WTC11 (cell line): ENCODE data around the gene RASGEF1C. TPM values are rescaled to one million over a fixed set of nuclear protein-coding genes. Genes with fewer than 3 reads are reported as not detected.

ENCODE experiments used
- ATAC-seq: fragments of 200-7000 bp; cut with Tn5 transposase; 2 replicates; pipeline ENCODE4 v1.10.0; 2021; ENCODE audit warnings: mild to moderate bottlenecking, moderate library complexity
- CTCF ChIA-PET: fragments of 300-600 bp; sonication (Branson Sonifier 250); formaldehyde crosslinking; loops from one replicate; lab custom pipeline; 2021; ENCODE audit warnings: antibody characterized with exemption; lab: Charles Lee
- POLR2A ChIA-PET: fragments of 350-600 bp; sonication (Branson Sonifier 250); formaldehyde crosslinking; loops from one replicate; lab custom pipeline; 2021; ENCODE audit warnings: antibody characterized with exemption; lab: Charles Lee
- DNase-seq: peaks from one replicate; pipeline ENCODE4 v3.0.0; 2021; ENCODE audit warnings: low spot score
- H3K27ac Mint-ChIP-seq: 2 replicates; pipeline ENCODE4 v1.8.0; 2021; ENCODE audit warnings: mixed read lengths
- H3K27me3 Mint-ChIP-seq: 2 replicates; pipeline ENCODE4 v1.8.0; 2021; ENCODE audit warnings: low read depth, mild to moderate bottlenecking, moderate library complexity, mixed read lengths
- H3K36me3 Mint-ChIP-seq: 2 replicates; pipeline ENCODE4 v1.8.0; 2021; ENCODE audit warnings: mixed read lengths
- H3K4me1 Mint-ChIP-seq: 2 replicates; pipeline ENCODE4 v1.8.0; 2022; ENCODE audit warnings: mixed read lengths
- H3K4me3 Mint-ChIP-seq: 2 replicates; pipeline ENCODE4 v1.8.0; 2021; ENCODE audit warnings: mild to moderate bottlenecking, moderate library complexity, mixed read lengths
- H3K9me3 Mint-ChIP-seq: 2 replicates; pipeline ENCODE4 v1.8.0; 2021; ENCODE audit warnings: mixed read lengths
- ELF4 ChIP-seq: sonication (generic); formaldehyde crosslinking; IDR thresholded peaks from 2 replicates; pipeline ENCODE4 v1.8.1; 2022; ENCODE audit warnings: low read depth, mild to moderate bottlenecking, moderate library complexity, missing genetic modification reagents
- FOXK1 ChIP-seq: sonication (generic); formaldehyde crosslinking; IDR thresholded peaks from 2 replicates; pipeline ENCODE4 v1.8.0; 2022; ENCODE audit warnings: mild to moderate bottlenecking, moderate library complexity, missing genetic modification reagents
- JAZF1 ChIP-seq: fragments of 250-450 bp; sonication (Bioruptor Pico); IDR thresholded peaks from 2 replicates; pipeline ENCODE4 v1.9.0; 2021; ENCODE audit warnings: moderate library complexity, mild to moderate bottlenecking, inconsistent platforms
- MXD4 ChIP-seq: fragments of 250-450 bp; sonication (Bioruptor Pico); IDR thresholded peaks from 2 replicates; pipeline ENCODE4 v1.8.0; 2021; ENCODE audit warnings: mild to moderate bottlenecking, moderate library complexity, borderline replicate concordance
- TEAD1 ChIP-seq: sonication (generic); formaldehyde crosslinking; IDR thresholded peaks from 2 replicates; pipeline ENCODE4 v1.8.0; 2022; ENCODE audit warnings: mild to moderate bottlenecking, missing genetic modification reagents
- ZNF219 ChIP-seq: sonication (generic); formaldehyde crosslinking; IDR thresholded peaks from 2 replicates; pipeline ENCODE4 v1.8.0; 2023; ENCODE audit warnings: missing genetic modification reagents, mild to moderate bottlenecking, borderline replicate concordance
- ZNF232 ChIP-seq: sonication (generic); formaldehyde crosslinking; IDR thresholded peaks from 2 replicates; pipeline ENCODE4 v1.8.0; 2022; ENCODE audit warnings: mild to moderate bottlenecking, missing genetic modification reagents
- total RNA-seq: library from RNA; stranded (reverse); gene quantifications from 3 replicates; pipeline ENCODE4 v1.2.3, GENCODE V29; 2021
- TF ChIP-seq, protein P1 (sequence below): sonication (generic); formaldehyde crosslinking; IDR thresholded peaks from 2 replicates; pipeline ENCODE4 v1.8.1; 2023; ENCODE audit warnings: mild to moderate bottlenecking, missing genetic modification reagents, moderate library complexity
- TF ChIP-seq, protein P2 (sequence below): sonication (generic); formaldehyde crosslinking; IDR thresholded peaks from 2 replicates; pipeline ENCODE4 v1.8.1; 2022; ENCODE audit warnings: missing genetic modification reagents, borderline replicate concordance
- TF ChIP-seq, protein P3 (sequence below): fragments of 250-450 bp; sonication (Bioruptor Pico); IDR thresholded peaks from 2 replicates; pipeline ENCODE4 v1.9.0; 2021; ENCODE audit warnings: mild to moderate bottlenecking, borderline replicate concordance

Gene RASGEF1C
- total RNA-seq, 1 experiment from 2014 or later = 0.96 TPM

DNA sequence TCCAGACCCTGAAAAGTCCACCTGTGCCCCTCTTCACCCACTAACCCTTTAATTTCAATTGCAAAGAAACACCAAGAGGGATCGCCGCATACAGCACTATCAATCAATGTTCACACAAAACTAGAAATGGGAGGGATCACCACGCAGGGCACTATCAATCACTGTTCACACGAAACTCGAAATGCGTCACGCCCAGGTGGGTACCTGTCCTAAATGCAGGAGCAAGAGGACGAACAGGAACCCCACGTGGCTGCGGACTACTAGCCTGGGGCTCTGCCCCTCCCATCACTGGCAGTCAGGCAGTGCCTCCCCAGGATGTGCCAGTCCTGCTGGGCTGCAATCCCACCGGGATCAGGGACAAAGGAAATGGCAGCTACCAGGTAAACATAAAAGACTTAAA is 28.2 kb downstream of the RASGEF1C start (continued):
- TF ChIP-seq, protein P1, sequence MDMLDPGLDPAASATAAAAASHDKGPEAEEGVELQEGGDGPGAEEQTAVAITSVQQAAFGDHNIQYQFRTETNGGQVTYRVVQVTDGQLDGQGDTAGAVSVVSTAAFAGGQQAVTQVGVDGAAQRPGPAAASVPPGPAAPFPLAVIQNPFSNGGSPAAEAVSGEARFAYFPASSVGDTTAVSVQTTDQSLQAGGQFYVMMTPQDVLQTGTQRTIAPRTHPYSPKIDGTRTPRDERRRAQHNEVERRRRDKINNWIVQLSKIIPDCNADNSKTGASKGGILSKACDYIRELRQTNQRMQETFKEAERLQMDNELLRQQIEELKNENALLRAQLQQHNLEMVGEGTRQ (CRISPR knock-in tag) = no peak
- TF ChIP-seq TEAD1 (CRISPR knock-in tag) (no peak), MXD4 (CRISPR knock-in tag) (no peak), JAZF1 (CRISPR knock-in tag) (no peak)
- TF ChIP-seq, protein P2, sequence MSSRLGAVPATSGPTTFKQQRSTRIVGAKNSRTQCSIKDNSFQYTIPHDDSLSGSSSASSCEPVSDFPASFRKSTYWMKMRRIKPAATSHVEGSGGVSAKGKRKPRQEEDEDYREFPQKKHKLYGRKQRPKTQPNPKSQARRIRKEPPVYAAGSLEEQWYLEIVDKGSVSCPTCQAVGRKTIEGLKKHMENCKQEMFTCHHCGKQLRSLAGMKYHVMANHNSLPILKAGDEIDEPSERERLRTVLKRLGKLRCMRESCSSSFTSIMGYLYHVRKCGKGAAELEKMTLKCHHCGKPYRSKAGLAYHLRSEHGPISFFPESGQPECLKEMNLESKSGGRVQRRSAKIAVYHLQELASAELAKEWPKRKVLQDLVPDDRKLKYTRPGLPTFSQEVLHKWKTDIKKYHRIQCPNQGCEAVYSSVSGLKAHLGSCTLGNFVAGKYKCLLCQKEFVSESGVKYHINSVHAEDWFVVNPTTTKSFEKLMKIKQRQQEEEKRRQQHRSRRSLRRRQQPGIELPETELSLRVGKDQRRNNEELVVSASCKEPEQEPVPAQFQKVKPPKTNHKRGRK (CRISPR knock-in tag) = no peak

DNA sequence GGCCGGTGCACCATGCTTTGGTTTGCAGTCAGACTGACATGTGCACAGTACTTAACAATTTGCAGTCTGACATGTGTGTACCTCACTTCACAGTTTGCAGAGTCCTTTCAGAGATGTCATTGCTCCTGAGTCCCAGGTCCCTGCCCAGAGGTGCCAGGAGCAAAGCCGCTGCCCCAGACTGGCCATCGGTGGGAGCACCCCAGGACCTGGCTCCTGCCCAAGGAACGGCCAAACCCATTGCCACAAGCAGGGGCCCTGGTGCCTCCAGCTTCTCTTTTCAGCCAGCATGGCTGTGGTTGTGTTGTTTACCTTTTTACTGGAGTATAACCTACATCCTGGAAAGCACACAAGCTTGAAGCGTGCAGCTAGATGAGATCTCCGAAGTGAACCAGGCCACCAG is 28.6 kb downstream of the RASGEF1C start:
- DNase-seq = no peak
- Mint-ChIP-seq H3K27me3 (no peaks in the 10 kb centered on the region; the same call in 1 of the 2 replicates), H3K27ac (no peak overlapping the region), H3K36me3 (peaks cover 14% of the 10 kb centered on the region), H3K9me3 (peaks cover 12% of the 10 kb centered on the region), H3K4me3 (no peak overlapping the region), H3K4me1 (peaks cover 4% of the 10 kb centered on the region)
- ATAC-seq = no peak
- POLR2A ChIA-PET = no interaction called here
- CTCF ChIA-PET = interaction anchor here (1.3 kb wide), 1 partner anchor 19 kb away, joined by 3 read pairs; no protein-coding TSS in a partner anchor
- TF ChIP-seq, protein P3, sequence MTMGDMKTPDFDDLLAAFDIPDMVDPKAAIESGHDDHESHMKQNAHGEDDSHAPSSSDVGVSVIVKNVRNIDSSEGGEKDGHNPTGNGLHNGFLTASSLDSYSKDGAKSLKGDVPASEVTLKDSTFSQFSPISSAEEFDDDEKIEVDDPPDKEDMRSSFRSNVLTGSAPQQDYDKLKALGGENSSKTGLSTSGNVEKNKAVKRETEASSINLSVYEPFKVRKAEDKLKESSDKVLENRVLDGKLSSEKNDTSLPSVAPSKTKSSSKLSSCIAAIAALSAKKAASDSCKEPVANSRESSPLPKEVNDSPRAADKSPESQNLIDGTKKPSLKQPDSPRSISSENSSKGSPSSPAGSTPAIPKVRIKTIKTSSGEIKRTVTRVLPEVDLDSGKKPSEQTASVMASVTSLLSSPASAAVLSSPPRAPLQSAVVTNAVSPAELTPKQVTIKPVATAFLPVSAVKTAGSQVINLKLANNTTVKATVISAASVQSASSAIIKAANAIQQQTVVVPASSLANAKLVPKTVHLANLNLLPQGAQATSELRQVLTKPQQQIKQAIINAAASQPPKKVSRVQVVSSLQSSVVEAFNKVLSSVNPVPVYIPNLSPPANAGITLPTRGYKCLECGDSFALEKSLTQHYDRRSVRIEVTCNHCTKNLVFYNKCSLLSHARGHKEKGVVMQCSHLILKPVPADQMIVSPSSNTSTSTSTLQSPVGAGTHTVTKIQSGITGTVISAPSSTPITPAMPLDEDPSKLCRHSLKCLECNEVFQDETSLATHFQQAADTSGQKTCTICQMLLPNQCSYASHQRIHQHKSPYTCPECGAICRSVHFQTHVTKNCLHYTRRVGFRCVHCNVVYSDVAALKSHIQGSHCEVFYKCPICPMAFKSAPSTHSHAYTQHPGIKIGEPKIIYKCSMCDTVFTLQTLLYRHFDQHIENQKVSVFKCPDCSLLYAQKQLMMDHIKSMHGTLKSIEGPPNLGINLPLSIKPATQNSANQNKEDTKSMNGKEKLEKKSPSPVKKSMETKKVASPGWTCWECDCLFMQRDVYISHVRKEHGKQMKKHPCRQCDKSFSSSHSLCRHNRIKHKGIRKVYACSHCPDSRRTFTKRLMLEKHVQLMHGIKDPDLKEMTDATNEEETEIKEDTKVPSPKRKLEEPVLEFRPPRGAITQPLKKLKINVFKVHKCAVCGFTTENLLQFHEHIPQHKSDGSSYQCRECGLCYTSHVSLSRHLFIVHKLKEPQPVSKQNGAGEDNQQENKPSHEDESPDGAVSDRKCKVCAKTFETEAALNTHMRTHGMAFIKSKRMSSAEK (CRISPR knock-in tag) = no peak
- no peak for TF ChIP-seq FOXK1

DNA sequence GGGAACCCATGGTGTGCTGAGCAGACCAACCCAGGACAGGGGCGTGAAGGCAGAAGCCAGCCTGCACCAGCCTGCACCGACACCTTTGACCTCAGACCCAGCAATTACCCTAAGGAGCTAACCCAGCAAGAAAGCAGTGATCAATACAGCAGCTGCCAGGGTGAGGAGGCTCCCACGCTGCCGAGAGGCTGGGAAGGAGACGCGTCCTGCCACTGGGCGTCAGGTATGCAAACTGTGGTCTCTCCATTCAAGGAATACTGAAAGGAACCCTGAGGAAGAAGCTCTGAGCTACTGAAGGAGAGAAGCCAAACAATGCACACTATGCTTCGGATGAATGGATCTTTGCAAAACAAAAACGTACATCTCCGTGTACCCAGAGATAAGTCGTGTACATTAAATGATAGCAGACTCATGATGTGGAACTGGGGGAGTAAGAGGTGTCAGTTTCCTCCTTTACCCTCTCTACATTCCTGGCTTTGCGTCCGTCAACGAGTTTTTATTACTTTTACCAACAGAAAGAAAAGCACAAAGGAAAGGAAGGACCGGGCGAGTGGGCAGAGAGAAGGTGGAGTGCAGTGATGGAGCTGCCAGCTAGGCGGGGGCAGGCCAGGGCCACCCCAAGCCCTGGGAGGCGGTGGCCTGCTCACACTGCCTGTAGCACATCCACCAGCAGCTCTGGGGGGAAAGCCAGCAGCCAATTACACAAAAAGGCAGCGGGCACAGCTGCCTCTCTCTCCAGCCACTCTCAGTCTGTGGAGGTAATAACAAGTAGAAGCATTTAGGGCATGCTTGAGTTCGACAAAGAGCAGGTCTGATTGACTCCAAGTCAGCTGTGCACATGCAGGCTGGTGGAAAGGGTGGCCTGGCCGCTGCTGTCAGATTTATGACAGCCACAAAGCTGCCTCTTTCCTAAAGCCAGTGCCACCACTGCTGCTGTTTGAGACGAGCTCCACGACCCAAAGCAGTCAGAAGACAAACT is 29.3 kb downstream of the RASGEF1C start:
- ATAC-seq (no peak; the same call in 1 of the 2 replicates), DNase-seq (no peak)
- POLR2A ChIA-PET = no interaction called here
- Mint-ChIP-seq H3K9me3 (peaks cover 12% of the 10 kb centered on the region), H3K4me3 (no peak overlapping the region), H3K27me3 (no peaks in the 10 kb centered on the region; the same call in 1 of the 2 replicates), H3K36me3 (peaks cover 14% of the 10 kb centered on the region), H3K27ac (no peak overlapping the region; the same call in 1 of the 2 replicates), H3K4me1 (peaks cover 4% of the 10 kb centered on the region)
- CTCF ChIA-PET = interaction anchor here (0.7 to 1.3 kb wide), 2 partner anchors 18 to 152 kb away, joined by 3 read pairs; no protein-coding TSS in a partner anchor
- TF ChIP-seq, protein P1 (CRISPR knock-in tag) = no peak
- TF ChIP-seq ZNF232 (no peak), ZNF219 (CRISPR knock-in tag) (no peak), ELF4 (no peak)
